SK-N-SH (cell line): ENCODE data around the gene VOPP1. TPM values are rescaled to one million over a fixed set of nuclear protein-coding genes. Genes with fewer than 3 reads are reported as not detected.

ENCODE experiments used
- CTCF ChIA-PET: fragments of 300-600, 350-600 bp; formaldehyde crosslinking; extraction: SDS; loops from one replicate; lab custom pipeline; 2021; lab: Yijun Ruan, JAX
- POLR2A ChIA-PET: fragments of 350-600 bp; sonication (Branson Sonifier 250); formaldehyde crosslinking; extraction: SDS; loops from one replicate; lab custom pipeline; 2020; ENCODE audit warnings: antibody characterized with exemption, inconsistent platforms; lab: Yijun Ruan, JAX
- DNase-seq: peaks from one replicate; pipeline ENCODE4 v3.0.0; 2012
- H2AFZ ChIP-seq: fragments of 200-600 bp; sonication (generic); 2 replicates; pipeline ENCODE4 v1.8.1; 2016; ENCODE audit warnings: antibody characterized with exemption, mild to moderate bottlenecking, low read depth
- H3F3A ChIP-seq: fragments of 200-600 bp; sonication (generic); replicated peaks from 2 replicates; pipeline ENCODE3; 2016; ENCODE audit warnings: antibody characterized with exemption, mild to moderate bottlenecking; ENCODE audit not compliant: insufficient read depth
- H3K27ac ChIP-seq, 2 experiments: fragments of 200-500 bp in 1 of 2; fragments of 200-600 bp in 1 of 2; sonication (Bioruptor generic) in 1 of 2; sonication (generic), shearing (Covaris generic) in 1 of 2; 2 replicates each; pipeline versions ENCODE4 v1.5.1 to v1.6.1; 2014 to 2016; ENCODE audit warnings: low read depth in 2 of 2, inconsistent platforms in 1 of 2, low read length in 1 of 2, mild to moderate bottlenecking in 1 of 2, mixed read lengths in 1 of 2
- H3K27me3 ChIP-seq: fragments of 200-600 bp; sonication (generic), shearing (Covaris generic); 2 replicates; pipeline ENCODE4 v1.6.1; 2016; ENCODE audit warnings: mixed run types; ENCODE audit not compliant: insufficient read depth
- H3K36me3 ChIP-seq, 2 experiments: fragments of 200-500 bp in 1 of 2; fragments of 200-600 bp in 1 of 2; sonication (Bioruptor generic) in 1 of 2; sonication (generic) in 1 of 2; replicated peaks in 1 of 2; 2 replicates each; pipeline versions ENCODE3 to v1.5.1; 2014 to 2016; ENCODE audit warnings: low read length in 1 of 2, mild to moderate bottlenecking in 1 of 2; ENCODE audit not compliant: insufficient read depth in 2 of 2, control insufficient read depth in 1 of 2
- H3K4me1 ChIP-seq, 2 experiments: fragments of 200-500 bp in 1 of 2; fragments of 200-600 bp in 1 of 2; sonication (Bioruptor generic) in 1 of 2; sonication (generic), shearing (Covaris generic) in 1 of 2; 2 replicates each; pipeline versions ENCODE4 v1.5.1 to v1.6.1; 2014 to 2016; ENCODE audit warnings: low read depth in 1 of 2, low read length in 1 of 2, mixed run types in 1 of 2; ENCODE audit not compliant: insufficient read depth in 2 of 2, control insufficient read depth in 1 of 2
- H3K4me2 ChIP-seq: fragments of 200-600 bp; sonication (generic), shearing (Covaris generic); 2 replicates; pipeline ENCODE4 v1.6.1; 2017; ENCODE audit warnings: mixed run types
- H3K4me3 ChIP-seq, 2 experiments: fragments of 200-500 bp in 1 of 2; fragments of 200-600 bp in 1 of 2; sonication (Bioruptor generic) in 1 of 2; sonication (generic), shearing (Covaris generic) in 1 of 2; 2 replicates each; pipeline versions ENCODE4 v1.5.1 to v1.8.1; 2014 to 2016; ENCODE audit warnings: low read depth in 2 of 2, inconsistent platforms in 1 of 2, low read length in 1 of 2, mild to moderate bottlenecking in 1 of 2, mixed read lengths in 1 of 2, moderate library complexity in 1 of 2
- H3K79me2 ChIP-seq: fragments of 200-600 bp; sonication (generic); 2 replicates; pipeline ENCODE4 v1.8.1; 2017; ENCODE audit warnings: mild to moderate bottlenecking; ENCODE audit not compliant: insufficient read depth
- H3K9ac ChIP-seq: fragments of 200-600 bp; sonication (generic); 2 replicates; pipeline ENCODE4 v1.6.1; 2017; ENCODE audit warnings: mixed run types
- H3K9me2 ChIP-seq: fragments of 200-600 bp; sonication (generic); 2 replicates; pipeline ENCODE4 v1.6.1; 2017; ENCODE audit warnings: mixed run types
- H3K9me3 ChIP-seq: fragments of 200-600 bp; sonication (generic); 2 replicates; pipeline ENCODE4 v1.6.1; 2017; ENCODE audit warnings: mixed run types, mild to moderate bottlenecking, moderate library complexity
- H4K20me1 ChIP-seq: fragments of 200-600 bp; sonication (generic); 2 replicates; pipeline ENCODE4 v1.6.1; 2017; ENCODE audit warnings: mild to moderate bottlenecking, mixed run types; ENCODE audit not compliant: insufficient read depth
- ELF1 ChIP-seq: IDR thresholded peaks from 2 replicates; pipeline ENCODE4 v1.4.0; 2012
- EZH2phosphoT487 ChIP-seq: fragments of 200-600 bp; sonication (generic); IDR thresholded peaks from 2 replicates; pipeline ENCODE4 v1.6.1; 2017; ENCODE audit warnings: low read depth, mixed run types, mild to moderate bottlenecking, antibody characterized with exemption, moderate library complexity, borderline replicate concordance
- FOSL2 ChIP-seq: IDR thresholded peaks from 2 replicates; pipeline ENCODE4 v1.4.0; 2012; ENCODE audit warnings: low read depth, mild to moderate bottlenecking, moderate library complexity, borderline replicate concordance
- FOXJ3 ChIP-seq: sonication (generic); formaldehyde crosslinking; IDR thresholded peaks from 2 replicates; pipeline ENCODE4 v1.5.1; 2020; ENCODE audit warnings: mild to moderate bottlenecking, missing genetic modification reagents
- GABPA ChIP-seq: IDR thresholded peaks from 2 replicates; pipeline ENCODE4 v1.4.0; 2012; ENCODE audit warnings: low read depth, mild to moderate bottlenecking
- GATA2 ChIP-seq: sonication (generic); formaldehyde crosslinking; IDR thresholded peaks from 2 replicates; pipeline ENCODE4 v1.5.0; 2020; ENCODE audit warnings: mild to moderate bottlenecking, missing genetic modification reagents
- JUND ChIP-seq: IDR thresholded peaks from 2 replicates; pipeline ENCODE4 v1.4.0; 2012
- MAX ChIP-seq: IDR thresholded peaks from 2 replicates; pipeline ENCODE4 v1.4.0; 2012; ENCODE audit warnings: low read depth
- MEF2A ChIP-seq: IDR thresholded peaks from 2 replicates; pipeline ENCODE4 v1.4.0; 2012; ENCODE audit warnings: low read depth, borderline replicate concordance
- MXI1 ChIP-seq: IDR thresholded peaks from 2 replicates; pipeline ENCODE4 v1.6.1; 2012; ENCODE audit warnings: mild to moderate bottlenecking, low read depth, low read length, improper control_type of control experiment
- NFIC ChIP-seq: IDR thresholded peaks from 2 replicates; pipeline ENCODE4 v1.4.0; 2012; ENCODE audit warnings: borderline replicate concordance
- NRF1 ChIP-seq: IDR thresholded peaks from 2 replicates; pipeline ENCODE4 v1.6.1; 2012; ENCODE audit warnings: low read depth, mild to moderate bottlenecking, low read length
- PBX3 ChIP-seq: IDR thresholded peaks from 2 replicates; pipeline ENCODE4; 2012
- RAD21 ChIP-seq: IDR thresholded peaks from 2 replicates; pipeline ENCODE4 v1.6.1; 2012; ENCODE audit warnings: mild to moderate bottlenecking, low read length
- RCOR1 ChIP-seq: fragments of 150-350 bp; IDR thresholded peaks from 2 replicates; pipeline ENCODE4 v1.6.1; 2017; ENCODE audit warnings: antibody characterized with exemption, low read length
- SMC3 ChIP-seq: IDR thresholded peaks from 2 replicates; pipeline ENCODE4 v1.6.1; 2012; ENCODE audit warnings: low read depth, low read length, improper control_type of control experiment
- TAF1 ChIP-seq: IDR thresholded peaks from 2 replicates; pipeline ENCODE4 v1.6.1; 2012; ENCODE audit warnings: low read depth, mild to moderate bottlenecking, low read length, moderate library complexity, borderline replicate concordance
- ZBTB33 ChIP-seq: IDR thresholded peaks from 2 replicates; pipeline ENCODE4 v1.4.0; 2012; ENCODE audit warnings: low read depth, borderline replicate concordance
- WGBS: methylation state at CpG from one replicate; pipeline ENCODE4 v1.1.6; 2017; ENCODE audit warnings: low lambda C conversion rate; 5-methylcytosine and 5-hydroxymethylcytosine counted together
- polyA plus RNA-seq, 3 experiments: library from polyadenylated mRNA; depleted of rRNA; stranded (reverse); fragments of >200 nt; gene quantifications; 2 replicates each; pipeline ENCODE4 v1.2.3, GENCODE V29; 2012
- TF ChIP-seq, protein P1 (sequence below): fragments of 200-600 bp; sonication (generic); IDR thresholded peaks from 2 replicates; pipeline ENCODE4 v1.6.1; 2017; ENCODE audit warnings: antibody characterized with exemption, mild to moderate bottlenecking, moderate library complexity

VOPP1 gene
- polyA plus RNA-seq, 1 of the 3 experiments (the other 2 are of a cell fraction), result 69.5 TPM

- H2AFZ ChIP-seq, result no peak overlapping the region
- H3K79me2 ChIP-seq, result no peaks in the 10 kb centered on the region
- 45% methylated on average over 7 of the region's 8 CpGs for WGBS
- no peaks in the 10 kb centered on the region; the same call in none of the 2 replicates for H3K27me3 ChIP-seq
- ChIA-PET CTCF (no interaction called here), POLR2A (no interaction called here)
- TF ChIP-seq GABPA (no peak), NFIC (no peak), ZBTB33 (no peak), JUND (no peak), PBX3 (no peak), NRF1 (no peak), ELF1 (no peak), SMC3 (no peak), RCOR1 (no peak), FOSL2 (no peak), MAX (no peak), EZH2phosphoT487 (no peak), MXI1 (no peak)
- no peaks in the 10 kb centered on the region for H4K20me1 ChIP-seq
- H3K4me2 ChIP-seq, result no peak overlapping the region
- no peaks in the 10 kb centered on the region for H3K36me3 ChIP-seq
- DNase-seq, result no peak
- H3K9ac ChIP-seq, result no peak overlapping the region
- no peak overlapping the region for H3K27ac ChIP-seq
- H3F3A ChIP-seq, result no peaks in the 10 kb centered on the region
- H3K4me1 ChIP-seq, result no peaks in the 10 kb centered on the region; a peak in 1 of 4 replicates
- H3K9me2 ChIP-seq, result no peaks in the 10 kb centered on the region
- no peak overlapping the region for H3K4me3 ChIP-seq
- H3K9me3 ChIP-seq, result no peaks in the 10 kb centered on the region
Measured at GRCh38 chr7:55590517-55591281, 18.4 kb upstream of the VOPP1 start.

GRCh38 chr7:55589905-55590304 is 17.6 kb upstream of the VOPP1 start:
- Histone ChIP-seq H4K20me1 (no peaks in the 10 kb centered on the region), H3K9me2 (no peaks in the 10 kb centered on the region), H3K27ac (no peak overlapping the region), H3K36me3 (no peaks in the 10 kb centered on the region), H3F3A (no peaks in the 10 kb centered on the region), H3K4me1 (no peaks in the 10 kb centered on the region; a peak in 1 of 4 replicates), H3K79me2 (no peaks in the 10 kb centered on the region), H3K9me3 (no peaks in the 10 kb centered on the region), H3K27me3 (no peaks in the 10 kb centered on the region; the same call in none of the 2 replicates), H3K4me3 (no peak overlapping the region), H3K4me2 (no peak overlapping the region), H3K9ac (no peak overlapping the region), H2AFZ (no peak overlapping the region)
- ChIA-PET CTCF (interaction anchor here (0.7 to 0.8 kb wide), 3 partner anchors 151 to 526 kb away, joined by 3 read pairs; no protein-coding TSS in a partner anchor), POLR2A (no interaction called here)
- WGBS, result 40% methylated on average over 1 of the region's 1 CpG
- no peak for DNase-seq
- TF ChIP-seq FOXJ3 (no peak), GABPA (no peak), MXI1 (no peak), RAD21 (no peak), RCOR1 (no peak), ZBTB33 (no peak), TAF1 (no peak), GATA2 (CRISPR knock-in tag) (no peak), JUND (no peak), MEF2A (no peak), SMC3 (no peak), NFIC (no peak)
- TF ChIP-seq, protein P1, sequence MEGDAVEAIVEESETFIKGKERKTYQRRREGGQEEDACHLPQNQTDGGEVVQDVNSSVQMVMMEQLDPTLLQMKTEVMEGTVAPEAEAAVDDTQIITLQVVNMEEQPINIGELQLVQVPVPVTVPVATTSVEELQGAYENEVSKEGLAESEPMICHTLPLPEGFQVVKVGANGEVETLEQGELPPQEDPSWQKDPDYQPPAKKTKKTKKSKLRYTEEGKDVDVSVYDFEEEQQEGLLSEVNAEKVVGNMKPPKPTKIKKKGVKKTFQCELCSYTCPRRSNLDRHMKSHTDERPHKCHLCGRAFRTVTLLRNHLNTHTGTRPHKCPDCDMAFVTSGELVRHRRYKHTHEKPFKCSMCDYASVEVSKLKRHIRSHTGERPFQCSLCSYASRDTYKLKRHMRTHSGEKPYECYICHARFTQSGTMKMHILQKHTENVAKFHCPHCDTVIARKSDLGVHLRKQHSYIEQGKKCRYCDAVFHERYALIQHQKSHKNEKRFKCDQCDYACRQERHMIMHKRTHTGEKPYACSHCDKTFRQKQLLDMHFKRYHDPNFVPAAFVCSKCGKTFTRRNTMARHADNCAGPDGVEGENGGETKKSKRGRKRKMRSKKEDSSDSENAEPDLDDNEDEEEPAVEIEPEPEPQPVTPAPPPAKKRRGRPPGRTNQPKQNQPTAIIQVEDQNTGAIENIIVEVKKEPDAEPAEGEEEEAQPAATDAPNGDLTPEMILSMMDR, result no peak
